H1 (cell line): Measurements from ENCODE around the gene CACNB2. TPM values are rescaled to one million over a fixed set of nuclear protein-coding genes. Genes with fewer than 3 reads are reported as not detected.

Experiments
- CTCF ChIA-PET: fragments of 300-600 bp; sonication (Branson Sonifier 250); formaldehyde crosslinking; loops from one replicate; lab custom pipeline; 2021; ENCODE audit not compliant: partially characterized antibody; lab: Charles Lee
- POLR2A ChIA-PET: fragments of 300-600 bp; sonication (Branson Sonifier 250); formaldehyde crosslinking; loops from one replicate; lab custom pipeline; 2021; ENCODE audit warnings: inconsistent platforms; ENCODE audit not compliant: partially characterized antibody; lab: Charles Lee
- DNase-seq, 2 experiments: peaks; one replicate each; pipeline versions ENCODE4 v3.0.0 to v3.0.0-alpha.2; 2010 to 2022; ENCODE audit warnings: low spot score in 2 of 2, low read depth in 1 of 2, mixed read lengths in 1 of 2
- FAIRE-seq: peaks from 2 replicates; lab custom pipeline; 2011; peaks lifted over from hg19 to GRCh38; lab: Jason Lieb, UNC
- H2AFZ ChIP-seq: 2 replicates; pipeline ENCODE4 v1.8.1; 2012; ENCODE audit warnings: low read length, inconsistent platforms
- H2AK5ac ChIP-seq: 2 replicates; pipeline ENCODE4 v1.6.1; 2013; ENCODE audit warnings: low read depth, low read length
- H2BK120ac ChIP-seq: replicated peaks from 2 replicates; pipeline ENCODE3; 2013; ENCODE audit warnings: low read depth, low read length, inconsistent platforms
- H2BK12ac ChIP-seq: 2 replicates; pipeline ENCODE4 v1.6.1; 2013; ENCODE audit warnings: low read depth, low read length
- H2BK15ac ChIP-seq: 2 replicates; pipeline ENCODE4 v1.6.1; 2013; ENCODE audit warnings: low read length
- H2BK20ac ChIP-seq: 2 replicates; pipeline ENCODE4 v1.6.1; 2013; ENCODE audit warnings: low read length
- H2BK5ac ChIP-seq: 2 replicates; pipeline ENCODE4 v1.6.1; 2013; ENCODE audit warnings: low read depth, low read length
- H3K14ac ChIP-seq: 2 replicates; pipeline ENCODE4 v1.6.1; 2013; ENCODE audit warnings: inconsistent platforms; ENCODE audit not compliant: insufficient read length
- H3K18ac ChIP-seq: 2 replicates; pipeline ENCODE4 v1.6.1; 2013; ENCODE audit warnings: low read length; ENCODE audit errors: extremely low read depth
- H3K23ac ChIP-seq: 2 replicates; pipeline ENCODE4 v1.6.1; 2013; ENCODE audit warnings: inconsistent platforms; ENCODE audit not compliant: insufficient read length
- H3K23me2 ChIP-seq: 2 replicates; pipeline ENCODE4 v1.6.1; 2013; ENCODE audit warnings: low read depth, low read length
- H3K27ac ChIP-seq: 2 replicates; pipeline ENCODE4 v1.6.1; 2011; ENCODE audit warnings: low read depth, low read length, inconsistent platforms
- H3K27me3 ChIP-seq, 4 experiments: replicated peaks in 1 of 4; 1 replicate in 1 of 4; 2 replicates in 3 of 4; pipeline versions ENCODE4 v1.6.1 to v1.8.1; 2011 to 2013; ENCODE audit warnings: low read length in 3 of 4, mild to moderate bottlenecking in 3 of 4, inconsistent platforms in 2 of 4, mixed read lengths in 2 of 4, moderate library complexity in 1 of 4; ENCODE audit not compliant: control insufficient read depth in 3 of 4, insufficient read depth in 3 of 4; ENCODE audit errors: extremely low read depth in 1 of 4
- H3K36me3 ChIP-seq, 4 experiments: 2 replicates each; pipeline versions ENCODE4 v1.6.1 to v1.8.1; 2011 to 2013; ENCODE audit warnings: mild to moderate bottlenecking in 4 of 4, low read length in 3 of 4, moderate library complexity in 2 of 4, control low read depth in 1 of 4, inconsistent platforms in 1 of 4; ENCODE audit not compliant: insufficient read depth in 4 of 4, control insufficient read depth in 2 of 4
- H3K4ac ChIP-seq: replicated peaks from 2 replicates; pipeline ENCODE3; 2013; ENCODE audit warnings: low read length, low read depth, mixed read lengths, inconsistent platforms; ENCODE audit not compliant: insufficient read length
- H3K4me1 ChIP-seq, 4 experiments: replicated peaks in 1 of 4; 1 replicate in 1 of 4; 2 replicates in 3 of 4; pipeline versions ENCODE4 v1.6.1 to v1.8.1; 2011 to 2013; ENCODE audit warnings: low read length in 3 of 4, inconsistent platforms in 2 of 4, mixed read lengths in 1 of 4; ENCODE audit not compliant: insufficient read depth in 4 of 4, control insufficient read depth in 3 of 4
- H3K4me2 ChIP-seq, 2 experiments: 2 replicates each; pipeline versions ENCODE4 v1.6.1 to v1.8.1; 2011 to 2013; ENCODE audit warnings: low read depth in 2 of 2, low read length in 2 of 2, control low read depth in 1 of 2, inconsistent platforms in 1 of 2, mild to moderate bottlenecking in 1 of 2; ENCODE audit not compliant: insufficient read depth in 1 of 2
- H3K4me3 ChIP-seq, 4 experiments: fragments of 200-600, 300-600 bp in 1 of 4; sonication (generic), shearing (Covaris generic), sonication (Bioruptor Twin) in 1 of 4; 2 replicates each; pipeline versions ENCODE4 v1.5.1 to v1.8.1; 2011 to 2016; ENCODE audit warnings: low read length in 4 of 4, low read depth in 3 of 4, control low read depth in 2 of 4, inconsistent platforms in 2 of 4, mild to moderate bottlenecking in 2 of 4, mixed read lengths in 1 of 4, moderate library complexity in 1 of 4; ENCODE audit not compliant: insufficient read depth in 2 of 4; ENCODE audit errors: extremely low read depth in 1 of 4
- H3K56ac ChIP-seq: replicated peaks from 2 replicates; pipeline ENCODE3; 2013; ENCODE audit warnings: low read depth, mild to moderate bottlenecking, mixed read lengths, low read length, inconsistent platforms; ENCODE audit not compliant: insufficient read length
- H3K79me1 ChIP-seq: 2 replicates; pipeline ENCODE4 v1.6.1; 2013; ENCODE audit warnings: low read depth, low read length, control low read depth
- H3K79me2 ChIP-seq, 2 experiments: 2 replicates each; pipeline versions ENCODE4 v1.6.1 to v1.8.1; 2012 to 2013; ENCODE audit warnings: low read length in 2 of 2, mild to moderate bottlenecking in 2 of 2, inconsistent platforms in 1 of 2; ENCODE audit not compliant: insufficient read depth in 2 of 2, control insufficient read depth in 1 of 2
- H3K9ac ChIP-seq, 4 experiments: replicated peaks in 1 of 4; 1 replicate in 1 of 4; 2 replicates in 3 of 4; pipeline versions ENCODE4 v1.6.1 to v1.8.1; 2011 to 2013; ENCODE audit warnings: low read depth in 3 of 4, low read length in 3 of 4, control low read depth in 2 of 4, mild to moderate bottlenecking in 2 of 4, moderate library complexity in 2 of 4, inconsistent platforms in 1 of 4; ENCODE audit errors: extremely low read depth in 1 of 4
- H3K9me3 ChIP-seq, 2 experiments: 2 replicates each; pipeline versions ENCODE4 v1.6.1 to v1.8.1; 2012 to 2013; ENCODE audit warnings: mild to moderate bottlenecking in 2 of 2, moderate library complexity in 2 of 2, control low read depth in 1 of 2, inconsistent platforms in 1 of 2, low read depth in 1 of 2, low read length in 1 of 2, mixed read lengths in 1 of 2; ENCODE audit not compliant: insufficient read depth in 2 of 2
- H4K20me1 ChIP-seq, 2 experiments: replicated peaks in 1 of 2; 2 replicates each; pipeline versions ENCODE3 to v1.8.1; 2011 to 2013; ENCODE audit warnings: inconsistent platforms in 2 of 2, low read length in 2 of 2, mild to moderate bottlenecking in 1 of 2; ENCODE audit not compliant: insufficient read depth in 2 of 2, control insufficient read depth in 1 of 2
- H4K5ac ChIP-seq: 2 replicates; pipeline ENCODE4 v1.6.1; 2013; ENCODE audit warnings: low read length, low read depth, mixed read lengths, inconsistent platforms; ENCODE audit not compliant: insufficient read length
- H4K8ac ChIP-seq: 2 replicates; pipeline ENCODE4 v1.8.0; 2013; ENCODE audit warnings: mild to moderate bottlenecking, moderate library complexity, low read length, inconsistent platforms; ENCODE audit not compliant: insufficient read depth; ENCODE audit errors: extremely low read depth
- H4K91ac ChIP-seq: replicated peaks from 2 replicates; pipeline ENCODE3; 2013; ENCODE audit warnings: low read length, mixed read lengths, inconsistent platforms; ENCODE audit not compliant: insufficient read length
- CHD2 ChIP-seq: IDR thresholded peaks from 2 replicates; pipeline ENCODE4 v1.6.1; 2012; ENCODE audit warnings: low read length, improper control_type of control experiment
- CTBP2 ChIP-seq: IDR thresholded peaks from 2 replicates; pipeline ENCODE4 v1.7.0; 2011; ENCODE audit warnings: borderline replicate concordance, mild to moderate bottlenecking, moderate library complexity, mixed read lengths, low read length; ENCODE audit not compliant: insufficient read depth, insufficient read length
- SRF ChIP-seq: IDR thresholded peaks from 2 replicates; pipeline ENCODE4 v1.6.1; 2011; ENCODE audit warnings: mild to moderate bottlenecking, low read depth, low read length, moderate library complexity
- polyA plus RNA-seq, 7 experiments: library from polyadenylated mRNA; depleted of rRNA in 3 of 7; stranded (reverse) in 5 of 7; unstranded in 2 of 7; fragments of >200 nt in 5 of 7; fragments of 200-250 nt in 2 of 7; gene quantifications; 1 replicate in 5 of 7; 2 replicates in 1 of 7; 4 replicates in 1 of 7; pipeline versions ENCODE4 v1.2.1 to v1.2.3, GENCODE V29; 2011 to 2013; ENCODE audit warnings: missing spikeins in 2 of 7, mixed read lengths in 2 of 7
- total RNA-seq: library from RNA; stranded (reverse); fragmentation: NEBNext Ultra II Directional; extraction: Animal tissue kit (Norgen Biotek cat#: 25700); gene quantifications from 2 replicates; pipeline ENCODE4 v1.2.1, GENCODE V29; 2021

Gene CACNB2
- total and polyA plus RNA-seq, 2 of the 8 experiments (the other 6 are each of a cell fraction or from before 2014, with no cell fraction given) = 2.4 to 3.2 TPM

DNA sequence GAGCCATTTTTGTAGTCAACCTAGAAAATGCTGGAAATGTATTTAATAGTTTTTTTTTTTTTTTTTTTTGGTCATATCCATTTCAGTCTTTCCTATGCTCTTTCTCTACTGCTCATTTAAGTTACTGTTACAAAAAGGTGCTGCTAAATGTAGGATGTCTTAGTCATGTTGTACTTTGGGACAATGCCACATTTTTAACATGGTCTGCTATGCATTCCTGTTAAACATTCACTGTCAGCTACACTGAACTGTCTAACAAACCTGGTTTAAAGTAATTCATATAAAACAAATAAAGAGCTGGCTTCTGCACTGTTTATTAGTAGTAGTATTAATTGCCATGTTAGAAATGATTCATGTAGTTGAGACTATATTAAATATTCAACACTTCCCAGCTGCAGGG lies 402.6 kb downstream of the CACNB2 start:
- H2AK5ac ChIP-seq = no peak overlapping the region
- H4K5ac ChIP-seq = no peak overlapping the region
- DNase-seq (no peak), FAIRE-seq (no peak)
- H3K79me2 ChIP-seq = no peaks in the 10 kb centered on the region
- no peaks in the 10 kb centered on the region for H3K4me1 ChIP-seq
- H3K23me2 ChIP-seq = no peaks in the 10 kb centered on the region
- H3K36me3 ChIP-seq = peaks cover 0 to 22% (median 6%) of the 10 kb centered on the region in 4 experiments; a peak in 5 of 8 replicates
- H2BK120ac ChIP-seq = no peak overlapping the region
- no peak overlapping the region for H3K18ac ChIP-seq
- no peaks in the 10 kb centered on the region for H3K79me1 ChIP-seq
- ChIA-PET POLR2A (no interaction called here), CTCF (no interaction called here)
- H3K9me3 ChIP-seq = no peaks in the 10 kb centered on the region
- no peak overlapping the region for H3K4ac ChIP-seq
- TF ChIP-seq CTBP2 (no peak), SRF (no peak), CHD2 (no peak)
- no peak overlapping the region for H3K4me3 ChIP-seq
- no peak overlapping the region for H2AFZ ChIP-seq
- H2BK12ac ChIP-seq = no peak overlapping the region
- H3K9ac ChIP-seq = peak overlapping the region in 1 of 4 experiments; percentile 34; a peak in 1 of 7 replicates
- H3K14ac ChIP-seq = no peak overlapping the region
- H4K8ac ChIP-seq = no peak overlapping the region
- no peak overlapping the region for H3K56ac ChIP-seq
- H3K4me2 ChIP-seq = no peak overlapping the region
- no peak overlapping the region for H3K27ac ChIP-seq
- H4K91ac ChIP-seq = no peak overlapping the region
- H2BK20ac ChIP-seq = no peak overlapping the region
- H2BK15ac ChIP-seq = no peak overlapping the region
- peaks cover 0 to 2% of the 10 kb centered on the region in 2 experiments for H4K20me1 ChIP-seq
- H3K23ac ChIP-seq = no peak overlapping the region
- no peaks in the 10 kb centered on the region for H3K27me3 ChIP-seq
- H2BK5ac ChIP-seq = no peak overlapping the region
